GM11168 (cell line): ENCODE data around the gene S100A3.

Source experiments
- in situ Hi-C: fragments of 300-500 bp; cut with MboI; formaldehyde crosslinking; loops from one replicate; pipeline ENCODE4 v1.12.0; 2022; ENCODE audit warnings: low sequenced_read_pairs; ENCODE audit not compliant: unreplicated experiment

Gene S100A3

DNA sequence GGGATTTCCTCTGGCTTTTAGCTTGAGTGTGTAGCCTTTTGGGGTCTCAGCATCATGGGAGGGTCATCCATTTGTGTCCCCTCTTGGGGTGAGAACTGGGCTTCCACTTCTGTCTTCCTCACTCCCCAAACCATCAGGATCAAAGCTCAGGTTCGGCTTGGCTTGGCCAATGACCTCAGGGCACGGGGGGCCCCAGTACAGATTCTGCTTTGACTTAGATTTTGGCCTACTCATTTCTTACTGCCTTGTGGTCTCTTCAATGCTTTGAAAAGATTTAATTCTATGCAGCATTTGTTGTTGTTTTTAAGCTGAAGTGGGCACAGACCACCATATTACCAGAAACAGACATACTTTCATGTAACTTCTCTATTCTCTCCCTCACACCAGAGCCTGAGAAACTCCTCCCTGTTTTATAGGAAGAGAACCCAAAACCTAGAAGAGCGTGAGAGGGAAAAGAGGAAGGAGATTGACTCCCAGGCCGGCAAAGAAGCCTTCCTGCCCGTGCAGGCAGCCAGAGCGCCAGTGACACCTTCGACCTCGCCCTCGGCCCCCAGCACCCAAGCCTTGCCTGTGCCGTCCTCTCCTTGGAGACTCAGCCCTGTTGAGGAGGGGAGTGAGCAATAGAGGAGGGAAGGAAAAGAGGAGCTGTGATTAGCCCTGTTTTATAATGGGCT lies 1.9 kb upstream of the S100A3 start:
- in situ Hi-C loops = no loop called here

DNA sequence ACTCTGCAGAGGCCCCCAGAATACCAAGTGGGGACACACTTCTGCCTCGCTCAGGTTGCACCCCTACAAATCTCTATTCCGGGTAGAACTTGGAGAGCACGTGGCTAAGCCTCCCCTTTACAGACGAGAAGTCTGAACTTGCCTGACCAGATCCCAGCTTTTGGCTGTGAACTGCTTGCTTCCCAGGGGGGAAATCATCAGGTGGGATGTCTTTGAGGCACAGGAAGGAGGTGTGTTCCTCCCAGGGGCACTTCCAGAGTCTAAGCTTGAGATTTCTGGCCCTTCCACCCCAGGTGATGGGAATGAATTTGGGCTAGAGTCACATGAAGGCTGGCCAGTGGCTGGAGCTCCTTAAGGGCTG lies 1.3 kb upstream of the S100A3 start:
- in situ Hi-C loops = no loop called here

DNA sequence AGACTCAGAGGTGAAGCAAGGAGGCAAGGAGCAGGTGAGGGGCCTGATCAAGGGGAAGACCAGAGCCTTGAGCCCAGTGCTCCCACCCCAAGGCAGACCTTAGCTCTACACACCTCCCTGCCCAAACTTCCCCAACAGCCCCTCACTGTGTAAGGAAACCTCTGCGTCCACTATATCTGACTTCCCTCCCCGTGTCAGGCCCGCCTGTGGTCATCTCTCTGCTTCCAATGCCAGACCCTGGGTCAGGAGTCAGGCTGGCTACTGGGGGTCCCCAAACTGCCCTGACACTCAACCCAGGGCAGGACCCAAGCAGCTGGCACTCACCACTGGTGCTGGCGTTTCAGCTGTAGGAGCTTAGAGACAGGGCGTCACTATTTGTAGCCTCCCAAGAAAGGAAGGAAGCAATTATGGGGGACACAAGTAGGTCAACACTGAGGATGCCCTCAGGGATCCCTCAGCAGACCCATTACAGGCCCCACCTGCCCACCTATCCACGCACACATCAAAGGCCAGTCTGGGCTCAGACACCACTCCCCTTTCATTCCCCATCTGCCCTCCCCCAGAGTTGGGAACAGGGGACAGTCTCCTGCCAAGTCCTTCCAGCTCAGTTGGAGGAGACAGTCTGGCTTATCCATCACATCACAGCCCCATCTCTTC lies 811 bp upstream of the S100A3 start:
- in situ Hi-C loops = no loop called here

DNA sequence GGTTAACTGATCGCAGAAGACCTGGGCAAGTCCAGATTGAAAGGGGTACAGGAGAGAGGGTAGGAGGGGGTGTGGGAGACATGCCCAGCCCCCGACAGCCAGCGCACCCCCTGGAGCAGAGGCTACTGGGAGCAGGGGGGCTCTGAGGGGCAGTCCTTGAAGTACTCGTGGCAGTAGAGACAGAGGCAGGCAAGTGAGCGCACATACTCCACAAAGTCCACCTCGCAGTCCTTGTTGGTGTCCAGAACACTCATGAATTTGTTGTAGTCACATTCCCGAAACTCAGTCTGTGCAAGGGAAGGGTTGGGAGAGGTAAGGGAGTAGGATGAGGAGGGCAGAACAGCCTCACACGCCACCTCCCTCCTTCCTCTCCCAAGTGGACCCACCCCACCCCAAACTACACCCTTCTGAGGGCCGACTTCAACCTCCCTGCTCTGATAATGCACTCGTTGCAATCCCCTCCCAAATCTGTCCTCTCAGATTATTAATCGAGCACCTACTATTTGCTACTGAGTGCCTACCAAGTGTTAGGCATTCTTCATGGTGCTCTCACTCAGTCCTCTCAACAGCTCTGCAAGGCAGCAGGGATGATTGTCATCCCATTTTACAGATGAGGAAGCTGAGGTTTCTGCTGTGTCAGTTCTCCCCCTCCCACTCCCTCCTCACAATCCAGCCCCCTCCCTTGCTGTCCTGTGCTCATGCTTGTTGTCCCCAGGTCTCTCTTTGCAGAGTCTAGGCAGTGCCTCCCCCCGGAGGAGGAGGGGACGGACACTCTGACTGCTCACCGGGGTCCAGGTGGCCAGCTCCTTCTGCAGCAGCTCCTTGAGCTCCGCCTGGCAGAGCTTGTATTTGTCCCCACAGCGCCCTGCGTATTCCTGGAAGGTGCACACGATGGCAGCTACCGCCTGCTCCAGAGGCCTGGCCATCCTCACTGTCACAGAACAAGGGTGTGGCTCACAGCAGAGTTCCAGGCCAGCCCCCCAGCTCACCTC lies 1.2 kb downstream of the S100A3 start:
- in situ Hi-C loops = no loop called here

DNA sequence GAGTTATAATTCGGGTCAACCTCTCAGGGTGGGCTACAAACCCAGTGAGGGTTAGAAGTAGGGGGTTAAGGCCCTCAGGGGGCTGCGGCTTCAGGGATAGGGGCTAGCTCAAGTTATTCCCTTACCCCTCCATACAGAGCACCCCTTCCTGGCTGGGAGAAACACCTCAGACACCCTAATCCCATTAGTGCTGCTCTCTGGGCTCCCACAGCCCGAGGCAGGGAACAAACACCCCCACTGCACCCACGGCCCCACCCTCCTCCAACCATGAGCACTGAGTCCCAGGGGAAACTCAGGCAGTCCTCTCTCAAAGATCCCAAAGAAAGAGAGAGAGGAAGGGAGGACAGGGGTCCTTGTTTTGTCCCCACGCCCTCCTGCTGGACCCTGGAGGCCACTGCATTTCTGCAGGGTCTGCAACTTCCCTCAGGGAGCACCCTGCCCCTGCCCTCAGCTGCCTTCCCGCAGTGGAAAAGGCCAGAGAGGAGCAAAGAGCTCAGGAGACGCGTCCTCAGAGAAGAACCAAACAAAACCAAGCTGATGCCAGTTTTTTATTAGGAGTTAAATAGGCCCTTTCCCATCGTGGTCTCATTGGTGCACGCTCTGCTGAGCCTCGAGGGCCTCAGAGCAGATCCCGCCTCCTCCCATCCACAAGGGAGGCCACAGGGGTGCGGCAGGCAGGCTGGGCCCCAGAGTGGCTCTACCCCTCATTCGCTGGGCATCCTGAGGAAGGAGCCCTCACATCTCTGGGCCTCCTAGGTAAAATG lies 2.1 kb downstream of the S100A3 start:
- in situ Hi-C loops = no loop called here

DNA sequence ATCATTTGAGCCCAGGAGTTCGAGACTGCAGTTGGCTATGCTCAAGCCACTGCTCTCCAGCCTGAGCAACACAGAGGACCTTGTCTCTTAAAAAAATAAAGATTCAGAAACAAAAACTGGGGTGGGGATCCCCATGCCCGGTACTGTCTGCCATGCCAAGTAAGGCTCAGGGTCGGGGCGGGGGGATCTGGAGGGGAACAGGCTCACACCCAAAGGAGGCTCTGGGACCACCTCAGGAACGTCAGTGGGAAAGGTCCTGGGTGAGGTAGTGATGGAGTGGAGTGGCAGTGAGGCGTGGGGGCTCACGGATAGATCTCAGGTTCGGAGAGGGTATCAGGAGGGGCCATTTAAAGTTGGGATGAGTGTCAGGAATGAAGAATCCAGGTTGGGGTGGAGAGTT lies 2.7 kb downstream of the S100A3 start:
- in situ Hi-C loops = no loop called here

DNA sequence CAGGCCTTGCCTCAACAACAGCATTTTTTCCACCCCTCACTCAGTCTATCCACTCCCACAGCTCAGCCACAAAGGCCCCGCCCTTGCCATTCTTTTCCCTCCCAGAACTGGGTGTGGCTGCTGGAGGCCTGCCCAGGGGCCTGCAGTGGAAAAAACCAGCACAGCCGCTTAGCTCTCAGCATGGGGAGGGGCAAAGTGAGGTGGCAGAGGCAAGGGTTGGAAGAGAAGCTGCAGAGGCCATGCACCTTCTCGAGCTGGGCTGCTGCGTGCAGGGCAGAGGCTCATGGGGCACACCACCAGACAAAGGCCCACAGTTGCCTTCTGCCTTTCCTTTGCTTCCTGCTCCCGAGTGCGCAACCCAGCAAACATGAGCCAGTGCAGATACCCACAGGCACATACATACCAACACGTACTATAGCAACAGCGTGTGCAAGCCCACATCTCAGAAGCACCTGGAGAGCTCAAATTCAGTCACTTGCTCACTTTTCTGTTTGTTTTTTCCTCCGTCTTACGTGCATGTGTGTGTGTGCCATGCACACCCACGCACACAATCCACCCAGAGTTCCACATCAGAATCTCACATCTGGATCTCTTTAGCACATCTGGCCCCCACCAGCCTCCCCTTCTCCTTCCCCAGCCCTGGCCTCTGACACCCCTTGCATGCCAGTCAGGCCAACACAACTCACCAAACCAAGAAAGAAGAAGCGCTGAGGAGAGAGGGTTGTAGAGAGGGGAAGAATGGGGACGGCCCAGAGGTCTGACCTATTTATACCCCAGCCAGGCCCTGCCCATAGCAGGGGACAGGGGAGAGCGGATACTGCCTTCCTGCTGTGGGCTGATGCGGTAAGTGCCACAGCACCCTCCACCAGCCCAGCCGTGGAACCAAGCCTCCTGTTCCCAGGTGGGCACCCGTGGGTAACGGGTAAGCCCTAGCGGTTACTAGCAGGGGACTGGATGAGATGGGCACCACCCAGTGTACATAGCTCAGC lies 3.7 kb downstream of the S100A3 start, which contains the start of gene S100A4:
Gene S100A4, minus strand, starts transcription at position 740 of the 989 bp plus-strand sequence. CDS start 1,012 bp downstream, outside the sequence.
- in situ Hi-C loops = no loop called here

DNA sequence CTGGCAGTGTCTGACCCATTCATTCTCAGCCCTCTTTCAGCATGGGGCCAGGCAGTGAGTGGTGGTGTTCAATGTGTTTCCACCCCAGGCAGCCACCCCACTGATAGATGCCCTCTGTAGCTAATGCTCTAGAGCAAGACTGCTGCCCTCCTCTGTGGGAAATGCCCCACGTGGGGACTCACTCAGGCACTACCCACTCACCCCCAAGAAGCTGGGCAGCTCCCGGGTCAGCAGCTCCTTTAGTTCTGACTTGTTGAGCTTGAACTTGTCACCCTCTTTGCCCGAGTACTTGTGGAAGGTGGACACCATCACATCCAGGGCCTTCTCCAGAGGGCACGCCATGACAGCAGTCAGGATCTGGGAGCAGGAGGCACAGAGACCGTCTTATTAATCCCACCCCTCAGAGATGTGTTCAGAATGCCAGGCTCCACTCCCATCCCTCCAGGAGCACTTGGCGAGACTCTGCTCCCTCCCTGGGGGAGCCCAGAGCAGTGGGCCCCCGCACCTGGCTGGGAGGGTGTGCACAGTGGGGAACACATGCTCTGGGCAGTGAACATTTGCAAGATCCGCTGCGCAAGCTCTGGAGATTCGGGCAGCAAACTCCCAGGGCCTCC lies 4.5 kb downstream of the S100A3 start:
- in situ Hi-C loops = no loop called here

DNA sequence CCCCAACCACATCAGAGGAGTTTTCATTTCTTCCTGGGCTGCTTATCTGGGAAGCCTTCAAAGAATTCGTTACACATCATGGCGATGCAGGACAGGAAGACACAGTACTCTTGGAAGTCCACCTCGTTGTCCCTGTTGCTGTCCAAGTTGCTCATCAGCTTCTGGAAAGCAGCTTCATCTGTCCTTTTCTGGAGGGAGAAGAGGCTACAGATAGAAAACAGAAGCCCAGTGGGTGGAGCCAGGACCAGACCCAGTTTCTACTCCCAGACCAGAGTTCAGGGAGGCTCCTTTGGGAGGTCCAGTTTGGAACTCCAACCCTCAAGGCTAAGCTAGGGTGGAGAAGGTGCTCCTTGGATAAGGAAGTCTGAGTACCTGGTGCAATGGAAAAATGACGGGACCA lies 5.3 kb downstream of the S100A3 start:
- in situ Hi-C loops = no loop called here

DNA sequence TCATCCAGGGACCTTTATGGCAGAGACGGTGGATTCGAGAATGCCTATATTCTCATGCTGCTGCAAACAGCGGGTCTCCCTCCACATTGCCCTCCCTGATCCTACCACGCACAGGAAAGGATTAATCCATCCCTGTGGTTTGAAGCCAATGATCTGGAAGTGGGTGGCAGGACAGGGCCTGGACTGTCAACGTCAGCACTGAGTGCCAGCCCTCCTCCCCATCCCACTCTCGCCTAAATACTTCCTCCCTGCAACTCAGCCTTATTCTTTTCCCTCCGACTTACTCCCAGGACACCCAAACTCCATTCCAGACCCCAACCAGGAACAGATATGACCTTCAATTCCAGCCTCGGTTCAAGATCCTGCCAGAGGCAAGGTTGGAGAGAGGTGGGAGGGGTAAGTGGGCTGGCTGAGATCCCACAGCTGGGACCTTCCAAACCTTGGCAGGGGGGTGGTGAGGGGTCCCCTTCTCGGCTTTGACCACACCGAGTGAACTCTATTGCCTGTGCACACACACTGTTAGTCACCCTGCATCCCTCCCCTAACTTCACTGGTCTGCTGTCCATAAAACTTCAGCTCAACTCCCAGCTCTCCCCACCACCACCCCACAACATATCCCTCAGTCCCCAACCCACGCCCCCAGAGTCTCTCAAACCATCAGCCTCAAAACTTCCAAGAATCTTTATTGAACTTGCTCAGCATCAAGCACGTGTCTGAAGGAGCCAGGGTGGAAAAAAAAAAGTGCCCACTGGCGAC lies 5.9 kb downstream of the S100A3 start:
- in situ Hi-C loops = no loop called here

DNA sequence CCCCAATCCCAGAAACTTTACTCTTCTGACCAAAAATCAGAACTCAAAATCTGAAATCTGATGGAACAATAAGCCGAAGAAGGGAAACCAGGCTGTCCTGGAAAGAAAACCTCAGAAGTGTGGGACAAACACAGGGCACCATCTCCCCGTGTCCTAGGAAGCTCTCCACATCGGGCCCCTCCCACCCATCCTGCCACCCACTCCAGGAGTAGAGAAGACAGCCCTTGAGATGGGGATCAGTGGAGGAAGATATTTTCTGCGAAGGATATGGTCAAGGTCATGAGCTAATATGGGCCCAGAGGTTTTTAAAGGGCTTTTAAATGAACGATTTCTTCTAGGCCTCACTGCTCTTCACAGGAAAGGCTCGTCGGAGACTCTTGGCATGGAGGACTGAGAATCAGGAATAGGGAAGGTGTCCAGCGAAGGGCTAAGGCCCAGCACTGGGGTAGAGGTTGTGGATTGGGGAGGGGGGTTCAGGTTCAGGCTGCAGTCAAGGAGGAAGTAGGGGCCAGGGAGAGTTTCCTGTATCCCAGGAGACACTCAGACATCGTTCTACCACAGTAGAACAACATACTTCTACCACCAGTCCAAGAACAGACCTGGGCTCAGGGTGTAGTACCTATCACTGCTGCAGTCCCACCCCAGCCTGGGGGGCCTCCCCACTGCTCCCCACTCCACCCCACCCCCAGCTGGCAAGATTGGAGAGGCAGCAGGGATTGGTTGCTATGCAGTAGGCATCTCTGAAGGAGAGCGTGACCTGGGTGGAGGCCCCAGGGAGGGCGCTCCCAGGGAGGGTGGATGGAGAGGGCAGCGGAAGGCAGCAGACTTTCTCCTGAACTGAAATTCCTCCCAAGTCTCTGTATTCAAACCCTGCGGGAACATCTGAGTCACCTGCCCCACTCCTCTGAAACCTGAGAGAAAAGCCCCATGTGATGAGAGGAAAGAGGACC lies 7.1 kb downstream of the S100A3 start:
- in situ Hi-C loops = no loop called here

DNA sequence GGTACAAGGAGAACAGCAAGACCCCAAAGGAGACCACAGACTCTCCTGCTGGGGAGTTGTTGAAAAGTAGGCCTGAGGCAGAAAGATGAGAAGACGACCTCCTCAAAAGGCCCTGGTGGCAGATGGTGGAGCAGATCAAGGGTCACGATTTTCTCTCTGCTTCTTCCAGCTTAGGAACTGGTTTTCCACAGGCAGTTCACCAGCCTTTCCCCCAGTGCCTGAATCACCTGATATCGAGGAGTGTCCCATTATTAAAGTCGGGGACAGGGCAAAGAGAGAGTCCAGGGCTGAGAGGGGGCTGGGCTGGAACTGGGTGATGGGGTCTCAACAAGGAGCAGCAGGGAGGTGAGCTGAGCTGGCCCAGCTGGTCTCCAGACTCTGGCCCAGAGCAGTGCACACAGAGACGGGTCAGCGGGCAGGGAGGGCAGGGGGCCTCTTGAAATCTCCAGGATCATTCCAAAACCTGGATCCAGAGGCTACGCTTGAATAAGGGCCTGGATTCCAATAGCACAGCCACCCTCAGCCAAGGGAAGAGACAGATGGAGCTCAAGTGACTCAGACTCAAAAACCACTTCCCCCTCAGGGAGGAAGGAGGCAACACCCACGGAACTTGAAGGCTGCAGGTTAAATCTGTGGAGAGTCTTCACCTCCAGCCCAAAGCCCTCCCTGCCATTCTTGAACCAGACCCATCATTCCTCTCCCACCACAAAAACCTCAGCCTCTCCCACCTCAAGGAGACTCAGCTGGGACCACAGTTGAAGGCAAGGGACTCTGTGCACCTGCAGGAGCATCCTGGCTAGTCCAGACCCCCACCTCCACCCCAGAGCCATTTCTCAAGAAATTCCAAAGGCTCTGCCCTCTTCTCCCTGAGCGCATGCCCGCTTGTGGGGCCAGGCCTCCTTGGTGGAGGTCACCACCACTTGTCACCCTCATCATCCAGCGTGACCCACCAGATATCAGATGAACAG lies 8.4 kb downstream of the S100A3 start, which contains the start of gene S100A5:
Gene S100A5, minus strand, starts transcription at position 541 of the 968 bp plus-strand sequence. CDS start 743 bp downstream, outside the sequence.
- in situ Hi-C loops = no loop called here

DNA sequence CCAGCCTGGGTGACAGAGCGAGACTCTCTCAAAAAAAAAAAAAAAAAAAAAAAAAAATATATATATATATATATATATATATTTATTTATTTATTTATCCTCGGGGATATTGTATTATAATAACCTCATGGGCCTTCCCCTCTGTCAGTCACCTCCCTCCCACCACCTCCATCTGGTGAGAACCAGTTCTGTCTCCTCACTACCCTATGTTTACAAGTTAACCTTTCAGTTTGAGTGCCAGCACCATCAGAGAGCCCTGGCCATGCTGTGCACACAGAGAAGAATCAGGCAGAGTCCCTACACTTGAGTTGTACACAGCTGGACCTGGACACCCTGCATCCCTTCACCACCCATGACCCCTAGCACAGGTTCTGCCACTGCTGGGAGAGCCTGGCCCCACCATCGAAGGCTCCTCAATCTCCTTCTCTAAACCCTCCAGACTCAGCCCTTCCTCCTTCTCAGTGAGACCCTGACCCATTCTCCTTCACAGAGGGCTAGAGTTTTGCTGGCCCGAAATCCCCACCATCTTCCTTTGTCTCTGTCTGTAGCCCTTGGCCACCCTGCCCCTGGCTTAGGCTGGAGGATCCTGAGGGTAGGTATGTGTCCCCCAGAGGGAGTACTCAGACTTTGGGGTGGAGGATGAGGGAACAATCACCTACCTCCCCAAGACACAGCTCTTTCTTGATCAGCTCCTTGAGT lies 9.5 kb downstream of the S100A3 start:
- in situ Hi-C loops = no loop called here

DNA sequence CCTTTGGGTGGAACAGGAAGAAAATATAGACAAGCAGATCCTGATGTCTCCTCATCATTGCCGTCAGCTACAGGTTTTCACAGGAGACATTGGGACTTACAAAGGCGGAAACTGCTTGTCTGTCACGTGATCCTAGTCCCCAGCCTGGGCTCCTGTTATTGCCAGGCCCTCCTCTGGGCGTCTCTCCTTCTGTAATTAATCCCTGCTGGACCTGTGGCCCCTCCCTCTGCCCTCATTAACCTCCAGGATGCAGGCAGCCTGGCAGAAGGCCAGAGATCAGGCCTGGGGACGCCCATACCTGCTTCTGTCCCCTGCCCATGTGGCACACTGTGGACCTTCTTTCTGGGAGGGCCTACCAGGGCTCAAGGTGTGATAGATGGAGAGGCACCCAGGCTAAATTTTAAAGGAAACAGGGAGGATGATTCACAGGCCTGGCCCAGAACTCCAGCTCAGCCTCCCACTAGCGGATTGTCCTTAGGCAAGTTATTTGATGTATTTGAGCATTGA lies 10.7 kb downstream of the S100A3 start:
- in situ Hi-C loops = no loop called here

DNA sequence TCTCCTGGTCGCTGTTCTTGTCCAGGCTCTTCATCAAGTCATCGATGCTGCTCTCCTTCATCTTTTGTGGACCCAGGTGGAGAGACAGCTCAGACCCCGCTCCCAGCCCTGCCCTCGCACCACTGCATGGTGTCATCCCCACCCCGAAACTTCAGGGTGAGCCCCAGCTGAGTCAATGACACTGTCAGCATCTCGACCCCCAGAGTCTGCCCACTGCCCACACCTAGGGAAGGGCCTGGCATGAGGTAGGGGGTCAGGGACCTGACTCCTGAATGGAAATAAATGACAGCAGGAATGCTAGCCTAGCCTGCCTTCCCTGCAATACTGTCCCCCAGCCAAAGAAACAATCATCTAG lies 11.7 kb downstream of the S100A3 start:
- in situ Hi-C loops = no loop called here
